Lower leg skin (tissue), 4 donors: ENCODE measurements around the gene SMIM28. TPM values are rescaled to one million over a fixed set of nuclear protein-coding genes. Genes with fewer than 3 reads are reported as not detected.
A peak's percentile ranks its signal among the peaks of the same experiment; 100 is the strongest.

Source experiments
- DNase-seq, 2 donors: peaks; one replicate each; pipeline ENCODE4 v3.0.0-alpha.2; 2019; ENCODE audit warnings: low spot score in 2 of 2
- H3K4me3 ChIP-seq: fragments of 200-600 bp; sonication (generic); 2 replicates; pipeline ENCODE4 v1.5.1; 2017; ENCODE audit warnings: mild to moderate bottlenecking, low read depth; ENCODE audit not compliant: poor library complexity, severe bottlenecking
- POLR2A ChIP-seq, 2 donors: fragments of 450-650 bp; IDR thresholded peaks; one replicate each; pipeline ENCODE4 v1.6.1; 2016 to 2017; ENCODE audit warnings: antibody characterized with exemption in 2 of 2, mild to moderate bottlenecking in 1 of 2, moderate library complexity in 1 of 2
- WGBS, 2 donors: methylation state at CpG; one replicate each; pipeline ENCODE4 v1.1.5; 2018; 5-methylcytosine and 5-hydroxymethylcytosine counted together
- intact Hi-C: fragments of 100-400 bp; cut with DNase I; formaldehyde crosslinking; loops from one replicate; pipeline ENCODE4 v1.15.0; 2023; ENCODE audit warnings: low total_unique reads
- total RNA-seq, 4 donors: library from RNA; depleted of rRNA; stranded (reverse); fragments of >200 nt; gene quantifications; one replicate each; pipeline ENCODE4 v1.1.0, GENCODE V29; 2016
- TF ChIP-seq, protein P1 (sequence below), 3 donors: fragments of 450-650 bp; IDR thresholded peaks; one replicate each; pipeline ENCODE4 v1.5.1; 2016; ENCODE audit warnings: antibody characterized with exemption in 3 of 3, mild to moderate bottlenecking in 3 of 3, moderate library complexity in 2 of 3

Gene SMIM28
- total RNA-seq, 4 donors from 2014 or later: not detected

DNA sequence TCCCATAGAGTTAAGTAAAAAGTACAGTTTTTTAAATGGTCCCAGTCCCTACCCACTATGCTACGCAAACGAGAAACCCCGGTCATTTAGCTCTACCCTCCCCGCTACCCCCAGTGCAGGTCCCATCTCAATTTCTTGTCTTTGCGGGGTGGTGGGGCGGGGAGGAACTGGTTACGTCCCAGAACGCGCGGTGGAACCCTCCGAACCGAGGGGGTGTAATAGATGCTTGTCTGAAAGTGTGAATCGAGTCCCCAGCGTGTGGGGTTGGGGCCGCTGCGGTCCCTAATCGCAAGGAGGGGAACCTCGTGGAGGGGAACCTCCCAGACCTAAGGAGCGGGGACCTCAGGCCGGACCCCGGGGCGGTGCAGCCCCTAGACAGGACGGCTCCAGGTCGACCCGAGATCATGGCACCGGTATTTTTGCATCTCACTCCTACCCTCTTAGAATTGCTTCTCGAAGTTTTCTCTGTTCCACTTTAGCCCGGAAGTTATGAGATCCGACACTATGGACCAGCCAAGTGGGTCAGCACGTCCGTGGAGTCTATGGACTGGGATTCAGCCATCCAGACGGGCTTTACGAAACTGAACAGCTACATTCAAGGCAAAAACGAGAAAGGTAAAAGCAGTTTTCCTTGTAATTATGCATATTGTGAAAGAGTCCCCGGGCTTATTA lies 27.1 kb downstream of the SMIM28 start:
- DNase-seq: peak in 1 of 2 donors; percentile 90
- TF ChIP-seq, protein P1, sequence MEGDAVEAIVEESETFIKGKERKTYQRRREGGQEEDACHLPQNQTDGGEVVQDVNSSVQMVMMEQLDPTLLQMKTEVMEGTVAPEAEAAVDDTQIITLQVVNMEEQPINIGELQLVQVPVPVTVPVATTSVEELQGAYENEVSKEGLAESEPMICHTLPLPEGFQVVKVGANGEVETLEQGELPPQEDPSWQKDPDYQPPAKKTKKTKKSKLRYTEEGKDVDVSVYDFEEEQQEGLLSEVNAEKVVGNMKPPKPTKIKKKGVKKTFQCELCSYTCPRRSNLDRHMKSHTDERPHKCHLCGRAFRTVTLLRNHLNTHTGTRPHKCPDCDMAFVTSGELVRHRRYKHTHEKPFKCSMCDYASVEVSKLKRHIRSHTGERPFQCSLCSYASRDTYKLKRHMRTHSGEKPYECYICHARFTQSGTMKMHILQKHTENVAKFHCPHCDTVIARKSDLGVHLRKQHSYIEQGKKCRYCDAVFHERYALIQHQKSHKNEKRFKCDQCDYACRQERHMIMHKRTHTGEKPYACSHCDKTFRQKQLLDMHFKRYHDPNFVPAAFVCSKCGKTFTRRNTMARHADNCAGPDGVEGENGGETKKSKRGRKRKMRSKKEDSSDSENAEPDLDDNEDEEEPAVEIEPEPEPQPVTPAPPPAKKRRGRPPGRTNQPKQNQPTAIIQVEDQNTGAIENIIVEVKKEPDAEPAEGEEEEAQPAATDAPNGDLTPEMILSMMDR (IDR thresholded peaks at IDR 0.05): no peak
- no peak for TF ChIP-seq POLR2A (IDR thresholded peaks at IDR 0.05)
- H3K4me3 ChIP-seq: peak overlapping the region; percentile 71
- WGBS, 2 donors: 3 to 4% methylated on average over 35 of the region's 35 CpGs
- intact Hi-C loops: no loop called here

DNA sequence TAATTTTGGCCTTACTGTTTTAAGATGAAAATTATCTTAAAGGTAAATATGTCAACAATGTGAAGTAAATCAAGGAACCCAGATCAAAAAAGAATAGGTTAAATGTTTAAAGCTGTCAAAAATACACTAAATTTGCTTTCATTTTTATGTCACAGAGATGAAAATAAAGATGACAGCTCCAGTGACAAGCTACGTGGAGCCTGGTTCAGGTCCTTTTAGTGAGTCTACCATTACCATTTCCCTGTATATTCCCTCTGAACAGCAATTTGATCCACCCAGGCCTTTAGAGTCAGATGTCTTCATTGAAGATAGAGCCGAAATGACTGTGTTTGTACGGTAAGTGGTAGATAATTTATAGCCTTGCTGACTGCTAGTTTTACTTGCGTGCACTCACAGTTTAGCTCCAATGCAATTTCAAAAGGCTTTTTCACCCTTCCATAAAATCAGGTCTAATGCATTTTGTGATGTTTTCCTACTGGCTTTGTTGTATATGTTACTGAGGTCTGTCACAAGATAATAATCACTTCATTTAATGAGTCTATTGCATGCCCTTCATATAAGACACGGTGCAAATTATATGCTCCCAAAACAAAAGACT lies 28.2 kb downstream of the SMIM28 start:
- intact Hi-C loops: no loop called here
- no peak for DNase-seq
- WGBS, 2 donors: 60 to 71% methylated on average over 5 of the region's 5 CpGs
- TF ChIP-seq, protein P1 (IDR thresholded peaks at IDR 0.05): no peak
- no peak for TF ChIP-seq POLR2A (IDR thresholded peaks at IDR 0.05)
- no peak overlapping the region for H3K4me3 ChIP-seq

DNA sequence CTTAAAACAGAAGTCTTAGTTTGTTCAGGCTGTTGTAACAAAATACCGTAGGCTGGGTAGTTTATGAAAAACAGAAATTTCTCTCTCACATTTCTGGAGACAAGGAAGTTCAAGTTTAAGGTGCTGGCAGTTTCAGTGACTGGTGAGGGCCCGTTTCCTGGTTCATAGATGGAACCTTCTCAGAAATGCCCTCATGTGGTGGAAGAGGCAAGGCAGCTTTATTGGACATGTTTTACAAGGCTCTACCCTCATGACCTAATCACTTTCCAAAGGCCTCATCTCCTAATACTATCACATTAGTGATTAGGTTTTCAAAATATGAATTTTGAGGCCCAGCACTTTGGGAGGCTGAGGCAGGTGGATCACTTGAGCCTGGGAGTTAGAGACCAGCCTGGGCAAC lies 28.7 kb downstream of the SMIM28 start:
- WGBS, 2 donors: 61 to 63% methylated on average over 2 of the region's 2 CpGs
- no peak for TF ChIP-seq POLR2A (IDR thresholded peaks at IDR 0.05)
- intact Hi-C loops: no loop called here
- H3K4me3 ChIP-seq: no peak overlapping the region
- no peak for DNase-seq

DNA sequence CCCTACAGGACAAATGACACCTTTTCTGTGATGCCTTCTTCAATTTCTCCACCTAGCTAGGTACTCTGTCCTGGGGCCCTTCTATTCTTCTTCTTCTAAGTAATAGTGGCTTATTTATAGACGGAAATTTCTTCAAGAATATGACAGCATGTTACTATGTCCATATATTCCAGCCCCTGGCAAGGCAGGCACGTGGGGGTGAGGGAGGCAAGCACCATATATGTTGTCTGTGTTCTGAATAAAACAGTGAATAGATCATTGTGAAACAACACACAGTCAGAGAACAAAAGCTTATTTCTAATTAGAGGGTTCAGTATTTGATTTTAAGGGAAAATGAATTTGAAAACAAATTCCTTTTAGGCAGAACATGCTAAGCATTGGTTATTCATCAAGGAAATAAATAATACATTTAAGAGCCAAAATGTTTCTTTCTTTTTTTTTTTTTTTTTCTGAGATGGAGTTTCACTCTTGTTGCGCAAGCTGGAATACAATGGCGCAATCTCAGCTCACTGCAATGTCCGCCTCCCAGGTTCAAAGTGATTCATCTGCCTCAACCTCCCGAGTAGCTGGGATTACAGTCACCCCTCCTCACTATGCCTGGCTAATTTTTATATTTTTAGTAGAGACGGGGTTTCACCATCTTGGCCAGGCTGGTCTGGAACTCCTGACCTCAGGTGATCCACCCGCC lies 32.5 kb downstream of the SMIM28 start:
- WGBS, 2 donors: 63 to 70% methylated on average over 8 of the region's 8 CpGs

DNA sequence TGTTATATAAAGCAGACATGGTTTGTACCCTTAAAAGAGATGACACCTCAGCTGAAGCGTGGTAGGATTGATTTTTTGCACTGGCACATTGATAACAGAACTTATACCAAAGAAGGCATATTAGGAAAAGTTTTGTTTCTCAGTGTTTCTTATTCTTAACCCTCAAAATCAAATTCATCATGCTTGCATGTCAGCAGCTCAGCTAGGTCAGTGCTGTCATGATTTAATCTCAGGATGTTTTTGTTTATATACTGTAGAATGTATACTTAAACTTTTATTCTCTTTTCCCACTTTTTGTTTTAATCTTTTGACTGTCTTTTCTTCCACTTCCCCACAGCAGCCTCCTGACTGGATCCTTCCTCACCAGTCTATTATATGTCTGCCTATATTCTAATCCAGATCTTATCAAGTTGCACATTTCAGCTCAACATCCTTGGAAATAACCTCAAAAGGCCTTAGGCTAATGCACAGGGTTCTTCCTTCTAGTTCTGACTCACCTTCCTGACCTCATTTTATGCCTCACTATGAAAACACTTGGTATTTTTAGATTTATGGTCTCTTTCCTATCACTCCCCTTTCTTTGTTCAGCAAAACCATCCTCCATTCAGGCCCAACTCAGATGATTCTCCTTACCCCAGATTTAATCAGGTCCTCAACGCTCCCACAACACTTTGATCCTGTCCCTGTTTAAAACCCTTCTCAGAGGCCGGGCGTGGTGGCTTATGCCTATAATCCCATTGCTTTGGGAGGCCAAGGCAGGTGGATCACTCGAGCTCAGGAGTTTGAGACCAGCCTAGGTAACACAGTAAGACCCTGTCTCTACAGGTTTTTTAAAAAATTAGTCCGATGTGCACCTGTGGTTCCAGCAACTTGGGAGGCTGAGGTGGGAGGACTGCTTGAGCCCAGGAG lies 33.5 kb downstream of the SMIM28 start:
- TF ChIP-seq POLR2A (IDR thresholded peaks at IDR 0.05): no peak
- TF ChIP-seq, protein P1 (IDR thresholded peaks at IDR 0.05): no peak
- DNase-seq: no peak
- 52 to 61% methylated on average over 6 of the region's 6 CpGs for WGBS, 2 donors
- intact Hi-C loops: no loop called here
- H3K4me3 ChIP-seq: no peak overlapping the region

More for the DNA sequence above, 32.5 kb downstream of the SMIM28 start:
- H3K4me3 ChIP-seq: no peak overlapping the region
- intact Hi-C loops: no loop called here
- no peak for DNase-seq
- TF ChIP-seq, protein P1 (IDR thresholded peaks at IDR 0.05): no peak
- TF ChIP-seq POLR2A (IDR thresholded peaks at IDR 0.05): no peak
